PFSK-1 (cell line): ENCODE results near the gene VSTM4.

ENCODE experiments used
- POLR2AphosphoS5 ChIP-seq: IDR thresholded peaks from 2 replicates; pipeline ENCODE4 v1.6.1; 2012; ENCODE audit warnings: low read depth, mild to moderate bottlenecking, control low read depth, low read length, moderate library complexity
- TAF1 ChIP-seq: IDR thresholded peaks from 2 replicates; pipeline ENCODE4 v1.6.1; 2012; ENCODE audit warnings: low read length, control low read depth, borderline replicate concordance; ENCODE audit not compliant: insufficient read depth

DNA sequence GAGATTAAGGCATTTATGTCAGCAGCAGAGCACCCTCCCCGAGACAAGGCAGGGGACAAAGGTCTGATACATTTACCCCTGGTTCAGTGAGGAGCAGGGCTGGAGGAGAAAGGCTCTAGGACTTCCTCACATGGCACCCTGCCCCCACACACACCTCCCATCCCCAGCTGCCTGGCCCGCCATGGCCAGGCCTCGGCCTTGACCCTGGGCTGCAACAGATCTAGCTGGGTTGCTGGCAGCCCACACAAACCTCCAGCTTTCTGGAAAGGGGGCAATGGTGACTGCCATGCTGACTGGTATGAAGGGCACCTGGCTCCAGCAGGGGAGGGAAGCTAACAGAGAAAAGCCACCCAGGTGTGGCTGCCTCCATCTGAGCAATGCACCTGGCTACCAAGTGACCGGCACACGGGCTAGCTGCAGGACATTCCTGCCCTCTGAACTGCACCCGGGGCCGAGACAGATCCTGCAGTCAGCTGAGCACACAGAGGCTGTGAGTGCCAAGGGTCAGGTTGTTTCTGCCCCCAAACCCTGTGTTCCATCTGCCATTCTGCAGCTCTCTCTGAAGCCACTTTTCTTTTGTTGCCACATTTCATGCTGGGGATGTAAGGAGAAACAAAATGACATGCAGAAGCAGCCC, 89.9 kb downstream of the VSTM4 start:
- no peak for TF ChIP-seq POLR2AphosphoS5
- TF ChIP-seq TAF1, result no peak
